ENCODE results near the gene ARVCF. TPM values are rescaled to one million over a fixed set of nuclear protein-coding genes. Genes with fewer than 3 reads are reported as not detected.

Gene ARVCF
- total RNA-seq, 1 experiment from 2014 or later: 4.2 TPM

DNA sequence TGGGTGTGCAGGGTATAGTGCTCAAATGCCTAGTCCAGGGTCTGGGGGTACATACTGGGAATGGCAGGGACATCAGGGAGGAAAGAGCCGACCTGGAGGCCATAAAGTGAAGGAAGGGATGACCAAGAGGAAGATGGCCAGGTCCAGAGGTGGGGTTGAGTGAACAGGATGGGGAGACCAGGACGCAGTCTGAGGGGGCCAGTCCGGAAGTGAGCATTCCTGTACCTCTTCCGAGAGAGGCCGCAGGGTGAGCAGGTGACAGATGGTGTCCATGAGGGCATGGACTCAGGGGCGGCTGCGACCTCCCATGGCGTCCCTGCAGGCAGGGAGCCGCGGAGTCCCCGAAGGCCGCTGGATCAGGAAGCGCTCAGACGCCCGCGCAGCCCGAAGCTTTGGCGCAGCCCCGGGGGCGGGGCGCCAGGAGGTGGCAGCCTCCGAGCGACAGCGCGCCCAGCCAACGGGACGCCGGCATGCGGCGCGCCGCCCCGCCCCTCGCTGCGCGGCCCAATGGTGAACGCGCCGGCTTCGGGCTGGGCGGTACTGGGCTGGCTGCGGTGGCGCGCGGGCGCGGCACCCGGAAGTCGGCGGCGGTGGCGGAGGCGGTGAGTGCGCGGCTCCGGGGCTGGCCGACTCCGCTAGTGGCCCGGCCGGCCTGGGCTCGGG lies 4.0 kb upstream of the ARVCF start, which contains the start of gene TANGO2:
TANGO2 (plus strand) TSS at position 578 of the 663 bp plus-strand sequence. CDS start 15,689 bp downstream, outside the sequence.
- H3K27ac ChIP-seq: no peak within 1 kb of the TSS
- H3K4me1 ChIP-seq: peaks cover 4% of the 10 kb centered on the region; the same call in 1 of the 2 replicates
- H3K9me3 ChIP-seq (replicated peaks): no peaks in the 10 kb centered on the region
- H3K4me3 ChIP-seq: peak within 1 kb of the TSS; percentile 76
- peak; percentile 86 to 92 for DNase-seq
- H3K36me3 ChIP-seq: no peaks in the 10 kb centered on the region
- H3K27me3 ChIP-seq: peaks cover 6% of the 10 kb centered on the region; the same call in 1 of the 2 replicates

DNA sequence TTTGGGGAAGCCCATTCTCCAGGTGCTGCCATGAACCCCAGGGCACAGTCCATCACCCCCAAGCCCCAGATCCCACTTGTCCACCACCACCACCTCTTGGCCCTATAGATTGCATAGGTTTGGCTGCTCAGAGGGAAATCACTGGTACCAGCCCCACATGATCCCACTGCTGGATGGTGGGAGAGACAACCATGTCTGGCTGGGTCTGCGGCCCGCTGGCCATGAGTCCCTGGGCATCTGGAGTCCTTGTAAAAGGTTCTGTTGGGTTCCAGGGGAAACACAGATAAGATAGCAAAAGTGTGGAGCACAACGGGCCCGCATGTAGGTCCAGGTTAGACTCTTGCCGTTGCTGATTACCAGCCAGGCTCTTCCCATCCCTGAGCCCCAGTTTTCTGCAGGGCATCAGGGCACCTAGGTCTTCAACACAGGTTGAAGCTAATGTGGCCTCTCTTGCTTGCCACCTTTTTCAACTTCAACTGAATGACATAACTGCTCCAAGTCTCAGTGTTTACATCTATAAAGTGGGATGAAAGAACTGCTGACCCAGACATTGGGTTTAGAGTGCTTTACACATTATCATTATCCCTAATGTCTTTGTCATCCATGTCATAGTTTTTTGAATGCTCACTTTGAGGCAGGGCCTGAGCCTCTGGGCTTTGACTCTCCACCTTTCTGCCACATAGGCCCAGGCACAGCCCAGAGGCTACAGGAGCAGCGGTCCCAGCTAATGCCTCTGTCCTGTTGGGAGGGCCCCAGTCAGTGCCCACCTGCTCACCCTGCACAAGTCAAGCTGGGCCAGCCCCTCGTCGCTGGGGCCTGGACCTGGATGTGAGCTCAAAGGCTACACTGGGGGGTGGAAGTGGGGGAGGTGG lies 3.3 kb upstream of the ARVCF start:
- no peak overlapping the region for H3K4me3 ChIP-seq
- no peaks in the 10 kb centered on the region for H3K36me3 ChIP-seq
- no peak overlapping the region for H3K27ac ChIP-seq
- H3K27me3 ChIP-seq: peaks cover 6% of the 10 kb centered on the region; the same call in 1 of the 2 replicates
- peaks cover 4% of the 10 kb centered on the region; the same call in 1 of the 2 replicates for H3K4me1 ChIP-seq
- no peaks in the 10 kb centered on the region for H3K9me3 ChIP-seq (replicated peaks)
- no peak for DNase-seq

DNA sequence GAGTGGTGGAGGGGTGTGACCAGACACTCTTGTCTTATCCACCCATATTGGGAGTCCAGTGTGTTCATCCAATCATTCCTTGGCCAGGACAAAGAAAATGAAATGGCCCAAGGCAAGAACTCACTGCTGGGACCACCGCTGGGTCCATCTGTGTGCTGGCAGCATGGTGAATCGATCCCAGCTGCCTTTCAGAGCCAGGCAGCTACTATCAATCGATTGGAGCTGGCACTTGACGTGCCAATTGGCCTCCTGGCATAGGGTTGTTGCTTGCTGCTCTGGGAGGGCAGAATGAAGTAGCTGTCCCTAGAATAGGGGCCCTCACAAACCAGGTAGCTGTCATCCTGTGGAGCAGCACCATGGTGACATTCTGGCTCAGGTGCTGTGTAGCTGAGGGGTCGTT lies 1.4 kb upstream of the ARVCF start:
- Histone ChIP-seq H3K36me3 (no peaks in the 10 kb centered on the region), H3K4me3 (no peak overlapping the region), H3K9me3 (replicated peaks) (no peaks in the 10 kb centered on the region), H3K27ac (no peak overlapping the region), H3K4me1 (peaks cover 4% of the 10 kb centered on the region; the same call in 1 of the 2 replicates), H3K27me3 (peaks cover 6% of the 10 kb centered on the region; the same call in 1 of the 2 replicates)
- DNase-seq: no peak

DNA sequence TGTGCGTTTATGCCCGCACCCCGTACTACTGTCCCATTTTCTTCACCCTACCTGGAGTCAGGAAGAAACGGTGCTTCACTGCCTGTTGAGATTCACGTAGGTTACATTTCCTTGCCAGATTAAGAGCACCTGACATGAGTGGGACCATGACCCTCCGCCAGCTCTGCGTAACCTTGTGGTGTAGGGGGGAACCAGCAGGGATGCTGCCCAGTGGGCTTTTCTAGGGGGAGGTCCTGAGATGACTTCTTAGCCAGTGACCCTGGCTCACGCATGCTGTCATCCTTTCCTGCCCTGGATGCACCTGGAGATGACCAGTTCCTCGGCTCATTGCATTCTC lies 967 bp upstream of the ARVCF start:
- H3K4me3 ChIP-seq: no peak overlapping the region
- H3K4me1 ChIP-seq: peaks cover 4% of the 10 kb centered on the region; the same call in 1 of the 2 replicates
- H3K9me3 ChIP-seq (replicated peaks): no peaks in the 10 kb centered on the region
- no peaks in the 10 kb centered on the region for H3K36me3 ChIP-seq
- H3K27me3 ChIP-seq: peaks cover 6% of the 10 kb centered on the region; the same call in 1 of the 2 replicates
- H3K27ac ChIP-seq: no peak overlapping the region
- DNase-seq: no peak

DNA sequence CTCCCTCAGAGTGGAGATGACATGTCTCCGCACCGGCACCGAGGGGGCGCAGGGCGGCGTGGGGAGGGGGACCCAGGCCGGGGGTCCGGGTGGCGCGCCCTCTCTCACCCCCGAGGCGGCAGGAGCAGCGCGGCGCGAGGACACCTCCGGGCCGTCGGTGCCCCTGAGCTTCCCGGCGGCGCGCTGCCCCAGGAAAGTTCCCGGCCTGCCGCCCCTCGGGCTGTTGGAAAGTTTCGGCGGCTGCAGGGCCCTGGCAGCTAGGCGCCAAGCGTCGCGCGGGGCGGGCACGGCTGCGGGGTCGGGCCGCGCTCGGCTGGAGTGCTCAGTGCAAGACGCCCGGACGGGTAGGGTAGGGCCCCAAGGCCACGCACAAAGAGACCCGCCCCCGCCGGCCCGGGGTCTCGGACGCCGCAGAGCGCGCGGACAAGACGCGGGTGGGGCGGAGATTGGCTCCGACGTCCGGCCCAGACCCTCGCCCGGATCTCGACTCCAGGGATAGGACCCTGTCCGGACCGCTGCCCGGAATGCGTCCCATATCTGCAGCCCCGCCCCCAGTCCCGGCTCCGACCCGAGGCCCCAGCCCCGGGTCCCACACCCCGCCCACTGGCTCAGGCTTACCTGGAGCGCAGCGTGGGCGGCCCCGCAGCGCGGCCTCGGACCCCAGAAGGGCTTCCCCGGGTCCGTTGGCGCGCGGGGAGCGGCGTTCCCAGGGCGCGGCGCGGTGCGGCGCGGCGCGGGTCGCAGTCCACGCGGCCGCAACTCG lies 471 bp downstream of the ARVCF start:
- peak in 1 of 2 experiments; percentile 34 for DNase-seq
- Histone ChIP-seq H3K36me3 (no peaks in the 10 kb centered on the region), H3K4me1 (no peaks in the 10 kb centered on the region; the same call in 1 of the 2 replicates), H3K27ac (no peak overlapping the region), H3K9me3 (replicated peaks) (no peaks in the 10 kb centered on the region), H3K4me3 (peak overlapping the region; percentile 64), H3K27me3 (peaks cover 6% of the 10 kb centered on the region; the same call in 1 of the 2 replicates)

DNA sequence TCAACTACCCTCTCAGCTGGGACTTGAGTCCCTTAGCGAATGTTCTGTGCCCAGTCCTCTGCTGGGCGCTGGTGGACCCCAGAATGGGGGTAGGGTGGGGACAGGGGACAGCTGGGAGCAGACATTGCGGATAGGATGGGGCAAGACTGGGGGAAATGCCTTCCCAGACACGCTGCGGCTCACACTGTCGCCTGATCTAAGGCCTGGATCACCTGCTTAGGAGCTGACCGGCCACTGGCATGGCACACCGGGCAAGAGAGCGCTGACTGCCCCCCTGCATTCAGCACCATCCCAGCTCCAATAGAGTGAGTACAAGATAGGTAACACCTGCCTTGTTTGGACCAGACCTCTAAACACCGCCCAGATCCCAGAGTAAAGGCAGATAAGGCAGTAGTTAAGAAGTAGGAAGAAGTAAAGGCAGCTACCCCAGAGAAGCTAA lies 1.4 kb downstream of the ARVCF start:
- no peak for DNase-seq
- H3K36me3 ChIP-seq: no peaks in the 10 kb centered on the region
- H3K27ac ChIP-seq: no peak overlapping the region
- H3K27me3 ChIP-seq: peaks cover 6% of the 10 kb centered on the region; the same call in 1 of the 2 replicates
- peaks cover 3% of the 10 kb centered on the region; the same call in 1 of the 2 replicates for H3K4me1 ChIP-seq
- no peaks in the 10 kb centered on the region for H3K9me3 ChIP-seq (replicated peaks)
- no peak overlapping the region for H3K4me3 ChIP-seq

DNA sequence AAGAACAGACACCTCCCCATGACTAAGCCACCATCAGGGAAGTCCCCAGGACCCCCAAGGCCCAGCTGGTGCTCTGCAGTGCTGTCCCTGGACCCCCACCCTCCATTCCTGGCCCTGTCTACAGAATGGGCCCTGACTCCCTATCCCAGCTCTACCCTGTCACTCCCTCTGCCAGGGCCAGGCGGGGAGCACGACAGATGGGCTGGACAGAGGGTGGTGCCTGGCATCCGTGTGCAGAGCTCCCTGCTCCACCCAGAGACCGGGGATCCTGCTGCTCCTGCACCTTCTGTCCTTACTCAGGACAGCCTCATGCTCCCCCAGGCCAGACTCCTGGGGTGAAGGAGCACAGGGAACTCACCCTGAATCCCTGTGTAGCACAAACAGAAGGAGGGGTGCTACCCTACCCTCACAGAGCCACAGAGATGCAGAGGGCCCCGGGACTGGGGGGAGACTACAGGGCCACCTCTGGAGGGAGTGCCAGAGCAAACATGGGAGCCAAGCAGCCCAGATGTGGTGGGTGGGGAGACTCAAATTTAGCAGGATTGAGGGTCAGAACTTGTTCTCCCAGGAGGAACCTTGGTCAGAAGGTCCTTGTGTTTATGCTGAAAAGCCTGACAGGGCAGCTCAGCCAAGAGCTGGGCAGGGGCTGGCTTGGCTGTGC lies 2.0 kb downstream of the ARVCF start:
- no peak overlapping the region for H3K27ac ChIP-seq
- no peak overlapping the region for H3K4me3 ChIP-seq
- no peak for DNase-seq
- no peaks in the 10 kb centered on the region for H3K9me3 ChIP-seq (replicated peaks)
- H3K36me3 ChIP-seq: no peaks in the 10 kb centered on the region
- peaks cover 3% of the 10 kb centered on the region; the same call in 1 of the 2 replicates for H3K4me1 ChIP-seq
- peaks cover 6% of the 10 kb centered on the region; the same call in 1 of the 2 replicates for H3K27me3 ChIP-seq

DNA sequence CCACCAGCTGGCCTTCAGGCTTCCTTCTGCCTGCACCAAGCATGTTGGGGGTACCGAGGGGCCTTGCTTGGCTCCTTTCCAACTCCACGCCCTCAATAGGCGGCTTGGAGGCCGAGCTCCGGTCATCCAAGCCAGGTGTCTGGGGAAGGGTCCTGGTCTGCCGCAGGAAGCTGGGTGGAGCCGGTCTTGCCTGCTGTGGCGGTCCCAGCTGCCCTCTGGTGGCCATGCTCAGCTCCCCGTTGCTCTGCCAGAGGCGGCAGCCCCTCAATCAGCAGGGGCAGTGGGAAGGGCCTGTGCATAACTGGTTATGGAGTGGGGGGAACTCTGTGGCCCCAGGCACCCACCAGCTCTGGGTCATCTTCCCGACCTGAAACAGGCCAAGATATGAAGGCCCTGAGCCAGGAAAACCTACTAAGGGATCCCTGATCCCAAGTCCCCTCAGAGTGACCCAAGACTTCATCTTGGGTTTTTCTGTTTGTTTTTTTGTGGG lies 3.2 kb downstream of the ARVCF start:
- H3K27ac ChIP-seq: no peak overlapping the region
- H3K36me3 ChIP-seq: no peaks in the 10 kb centered on the region
- no peaks in the 10 kb centered on the region for H3K9me3 ChIP-seq (replicated peaks)
- peaks cover 3% of the 10 kb centered on the region; the same call in 1 of the 2 replicates for H3K4me1 ChIP-seq
- DNase-seq: peak; percentile 81 to 84
- no peak overlapping the region for H3K4me3 ChIP-seq
- H3K27me3 ChIP-seq: peaks cover 6% of the 10 kb centered on the region; the same call in 1 of the 2 replicates

DNA sequence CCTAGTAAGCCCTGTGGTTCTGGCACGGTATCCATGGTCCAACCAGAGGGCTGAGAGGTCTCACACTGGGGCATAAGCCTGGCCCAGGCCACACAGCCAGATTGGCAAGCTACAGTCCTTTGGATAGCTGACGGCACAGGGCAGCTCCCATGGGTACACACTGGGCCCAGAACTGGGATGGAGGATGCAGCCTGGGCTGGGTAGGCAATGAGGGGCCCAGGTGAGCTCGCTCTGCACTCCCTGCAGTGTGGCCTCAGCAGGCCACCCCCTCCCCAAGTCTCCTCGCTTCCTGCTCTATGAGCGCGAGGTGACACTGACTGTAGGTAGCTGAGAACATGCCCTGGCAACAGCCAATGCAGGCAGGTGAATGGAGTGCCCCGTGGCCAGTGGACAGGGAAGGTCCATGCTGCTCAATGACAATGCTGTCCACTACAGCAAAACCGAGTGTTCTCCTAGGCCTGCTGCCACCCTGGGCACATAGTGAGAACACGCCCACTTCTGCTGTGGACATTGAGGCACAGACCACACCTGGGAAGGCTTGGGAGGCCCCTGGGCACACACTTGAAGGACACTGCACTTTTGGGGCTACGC lies 3.8 kb downstream of the ARVCF start:
- Histone ChIP-seq H3K27me3 (peaks cover 6% of the 10 kb centered on the region; the same call in 1 of the 2 replicates), H3K27ac (no peak overlapping the region), H3K4me3 (no peak overlapping the region), H3K36me3 (no peaks in the 10 kb centered on the region), H3K4me1 (peaks cover 3% of the 10 kb centered on the region; the same call in 1 of the 2 replicates), H3K9me3 (replicated peaks) (no peaks in the 10 kb centered on the region)
- no peak for DNase-seq

DNA sequence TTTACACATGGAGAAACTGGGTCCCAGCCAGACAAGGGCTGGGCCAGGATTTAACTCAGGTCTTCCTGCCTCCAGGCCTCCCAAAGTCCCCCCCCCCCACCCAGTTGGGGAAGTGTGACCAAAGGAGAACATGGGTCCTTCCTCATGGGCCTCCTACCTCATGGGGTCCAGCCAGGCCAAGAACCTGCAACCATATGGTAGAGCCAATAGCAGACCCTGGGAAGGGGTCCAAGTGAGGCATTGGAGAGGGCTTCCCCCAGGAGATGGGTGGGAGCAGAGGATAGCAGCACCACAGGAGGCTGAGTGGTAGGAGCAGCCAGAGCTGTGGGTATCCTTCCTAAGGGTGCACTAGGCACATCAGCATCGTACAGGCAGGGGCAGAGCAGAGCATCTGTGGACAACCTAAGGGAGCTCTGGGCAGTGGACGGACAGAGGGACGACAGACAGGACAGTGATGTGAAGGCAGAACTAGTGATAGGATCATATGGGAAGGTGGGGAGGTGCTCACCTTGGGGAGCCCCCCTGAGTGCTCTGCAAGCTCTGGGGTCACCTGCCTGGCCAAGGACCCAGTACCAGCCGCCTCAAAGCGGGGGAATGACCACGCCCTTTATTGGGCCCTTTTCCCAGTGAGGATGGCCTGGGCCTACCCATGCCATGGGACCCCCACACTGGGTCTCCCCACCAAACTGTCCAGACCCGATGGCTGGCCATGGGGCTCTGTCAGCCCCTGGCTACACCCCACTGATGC lies 4.5 kb downstream of the ARVCF start:
- H3K27me3 ChIP-seq: peaks cover 2% of the 10 kb centered on the region; the same call in 1 of the 2 replicates
- peaks cover 3% of the 10 kb centered on the region; the same call in 1 of the 2 replicates for H3K4me1 ChIP-seq
- no peak for DNase-seq
- H3K4me3 ChIP-seq: no peak overlapping the region
- H3K27ac ChIP-seq: no peak overlapping the region
- H3K36me3 ChIP-seq: no peaks in the 10 kb centered on the region
- H3K9me3 ChIP-seq (replicated peaks): no peaks in the 10 kb centered on the region

DNA sequence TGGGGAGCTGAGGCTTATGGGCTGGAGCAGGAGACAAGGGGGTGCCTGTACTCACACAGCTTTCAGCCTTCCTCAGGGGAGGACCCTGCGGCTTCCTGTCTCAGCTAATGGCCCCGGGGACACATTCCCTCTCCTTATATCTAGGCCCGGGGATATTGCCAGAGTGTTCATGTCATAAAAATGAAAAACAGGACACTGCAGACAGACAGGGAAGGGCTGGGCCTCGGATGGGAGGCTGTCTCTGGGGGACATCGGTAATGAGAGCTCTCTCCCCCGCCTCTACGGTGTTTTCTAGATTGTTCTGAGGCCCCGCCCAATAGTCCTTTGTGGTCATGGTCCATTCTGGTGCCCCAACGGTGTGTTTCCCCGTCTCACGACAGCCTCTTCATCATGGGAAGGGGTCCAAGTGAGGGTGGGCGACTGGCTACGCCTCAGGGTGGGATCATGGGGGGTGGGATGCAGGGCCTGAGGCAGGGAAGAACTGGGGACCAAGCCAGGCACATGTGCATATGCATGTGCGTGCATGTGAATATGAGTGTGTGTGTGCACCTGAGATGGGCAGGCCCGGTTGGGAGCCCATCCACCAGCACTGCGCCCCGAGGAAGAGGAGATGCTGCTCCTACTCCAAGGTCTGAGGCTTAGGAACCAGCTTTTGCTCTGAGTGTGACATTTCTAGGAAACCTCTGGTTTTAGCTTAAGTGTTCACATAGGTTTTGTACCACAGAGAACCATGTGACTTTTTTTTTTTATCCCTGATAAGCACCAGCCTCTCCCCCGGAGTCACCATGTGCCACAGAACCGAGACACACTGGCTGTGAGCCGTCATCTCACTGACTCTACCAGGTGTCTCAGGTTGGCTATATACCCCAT lies 5.3 kb downstream of the ARVCF start:
- Histone ChIP-seq H3K4me3 (no peak overlapping the region), H3K4me1 (peaks cover 3% of the 10 kb centered on the region; the same call in 1 of the 2 replicates)
- no peak for DNase-seq

More for the DNA sequence above, 5.3 kb downstream of the ARVCF start:
- no peak overlapping the region for H3K27ac ChIP-seq
- no peaks in the 10 kb centered on the region for H3K9me3 ChIP-seq (replicated peaks)
- no peaks in the 10 kb centered on the region for H3K36me3 ChIP-seq
- H3K27me3 ChIP-seq: no peaks in the 10 kb centered on the region; the same call in 1 of the 2 replicates

All from SJCRH30 (cell line).